Measurements from ENCODE around the gene DHRSX.
"Not testable (repeated sequence)": the region's sequence is repeated elsewhere in the genome, so short reads cannot be mapped to it uniquely, and the experiment has no call there.

DHRSX gene

GRCh38 chrX:2388669-2389068 is 112.1 kb downstream of the DHRSX start:
- DNase-seq = no peak

DNA sequence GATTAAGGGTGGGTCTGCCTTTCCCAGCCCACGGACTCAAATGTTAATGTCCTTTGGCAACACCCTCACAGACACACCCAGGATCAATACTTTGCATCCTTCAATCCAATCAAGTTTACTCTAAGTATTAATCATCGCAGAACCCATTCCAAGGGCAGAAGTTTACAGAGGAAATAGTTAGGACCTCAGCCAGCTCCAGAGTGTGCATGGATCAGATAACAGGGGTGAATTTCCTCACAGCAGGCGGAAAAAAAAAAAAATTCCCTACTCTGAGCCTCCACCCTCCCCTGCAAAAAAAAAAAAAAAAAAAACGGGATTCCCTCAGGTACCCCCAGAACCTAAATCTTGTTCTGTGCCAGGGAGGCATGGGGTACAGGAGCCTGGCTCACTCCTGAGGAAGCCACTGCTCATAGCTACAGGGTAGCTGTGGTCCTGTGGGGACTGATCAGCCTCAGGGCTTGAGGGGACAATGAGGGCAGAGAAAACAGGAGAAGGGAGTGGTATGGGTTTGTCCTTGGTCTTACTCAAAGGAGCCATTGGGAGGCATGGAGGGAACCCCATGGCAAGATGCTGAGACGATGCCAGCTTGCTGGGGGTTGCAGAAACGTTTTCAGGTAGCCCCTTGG is 113.0 kb downstream of the DHRSX start:
- DNase-seq = no peak

DNA sequence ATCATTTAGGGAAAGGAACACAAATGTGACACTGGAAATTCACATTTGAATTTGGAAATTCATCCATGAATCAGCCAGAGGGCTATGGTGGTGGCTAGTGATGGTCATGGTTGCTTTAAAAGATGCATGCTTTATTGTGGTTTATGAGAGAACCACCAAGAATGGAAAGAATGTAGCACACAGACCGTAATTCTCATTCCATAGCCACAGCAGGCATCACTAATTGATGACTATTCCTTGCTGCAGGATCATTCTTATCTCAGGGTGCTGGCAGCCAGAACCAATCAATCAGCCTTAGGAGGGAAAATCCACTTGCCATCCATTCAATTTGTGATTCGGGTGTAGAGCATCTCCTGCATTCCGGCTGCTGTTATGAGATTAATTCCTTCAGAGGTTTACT is 115.6 kb downstream of the DHRSX start:
- DNase-seq = no peak

DNA sequence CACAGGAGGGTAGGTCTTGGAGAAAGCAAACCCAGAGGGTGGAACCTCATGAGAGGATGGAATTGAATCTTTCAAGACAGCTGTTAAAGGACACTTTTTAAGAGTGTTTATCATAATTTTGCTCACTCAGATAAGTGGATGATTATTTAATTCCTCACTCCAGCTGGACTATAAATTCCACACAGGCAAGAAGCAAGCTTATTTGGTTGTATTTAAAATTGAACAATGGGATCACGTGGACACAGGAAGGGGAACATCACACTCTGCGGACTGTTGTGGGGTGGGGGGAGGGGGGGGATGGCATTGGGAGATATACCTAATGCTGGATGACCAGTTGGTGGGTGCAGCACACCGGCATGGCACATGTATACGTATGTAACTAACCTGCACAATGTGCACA is 116.3 kb downstream of the DHRSX start:
- DNase-seq = no peak

DNA sequence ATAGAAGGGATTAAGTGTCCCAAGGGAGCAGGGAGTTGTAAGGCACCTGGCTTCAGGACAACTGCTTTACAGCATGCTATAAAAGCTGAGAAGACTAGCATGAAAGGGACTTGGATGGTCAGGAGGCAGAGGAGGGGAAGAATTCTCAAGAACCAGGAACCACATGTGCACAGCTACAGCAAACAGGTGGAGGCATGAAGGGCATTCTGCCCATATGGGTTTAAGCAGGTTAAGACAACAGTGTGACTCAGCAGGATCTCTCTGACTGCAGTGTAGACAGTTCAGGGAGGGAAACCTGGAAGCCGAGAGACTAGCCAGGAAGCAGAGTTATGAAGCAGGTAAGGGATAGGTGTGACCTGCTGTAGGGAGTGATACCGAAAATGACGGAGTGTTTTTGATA is 117.0 kb downstream of the DHRSX start:
- no peak for DNase-seq

GRCh38 chrX:2383144-2383543 is 117.6 kb downstream of the DHRSX start:
- no peak for DNase-seq

DNA sequence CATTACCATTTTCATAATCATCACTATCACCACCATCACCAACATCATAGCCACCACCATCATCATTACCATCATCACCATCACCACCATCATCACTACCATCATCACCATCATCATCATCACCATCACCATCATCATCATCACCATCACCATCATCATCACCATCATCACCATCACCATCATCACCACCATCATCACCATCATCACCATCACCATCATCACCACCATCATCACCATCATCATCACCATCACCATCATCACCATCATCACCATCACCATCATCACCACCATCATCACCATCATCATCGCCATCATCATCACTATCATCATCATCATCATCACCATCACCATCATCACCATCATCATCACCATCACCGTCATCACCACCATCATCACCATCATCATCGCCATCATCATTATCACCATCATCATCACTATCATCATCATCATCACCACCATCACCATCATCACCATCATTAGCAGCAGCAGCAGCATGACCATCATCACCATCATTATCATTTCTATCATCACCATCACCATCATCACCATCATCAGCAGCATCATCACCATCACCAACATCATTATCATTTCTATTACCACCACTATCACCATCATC is 118.2 kb downstream of the DHRSX start:
- not testable (repeated sequence) for DNase-seq

DNA sequence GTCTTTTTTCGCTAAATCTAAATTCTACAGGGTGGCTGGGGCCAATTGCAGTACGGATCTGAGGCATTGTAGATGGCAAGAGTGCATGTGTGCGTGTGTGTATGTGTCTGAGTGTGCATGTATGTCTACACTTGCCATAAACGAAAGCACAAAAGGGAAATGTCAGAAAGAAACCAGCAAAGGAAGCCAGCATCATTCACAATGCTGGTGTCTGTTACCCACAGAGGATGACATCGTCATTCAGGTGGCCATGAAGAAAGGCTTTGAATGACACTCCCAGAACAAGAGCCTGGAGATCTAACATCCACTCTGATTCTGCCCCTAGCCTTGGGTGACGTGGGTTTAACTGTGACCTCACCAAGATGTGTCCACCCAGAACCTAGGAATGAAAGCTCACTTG is 124.6 kb downstream of the DHRSX start:
- DNase-seq = no peak

- DNase-seq = no peak
Observed at GRCh38 chrX:2374086-2374485, 126.7 kb downstream of the DHRSX start.

DNA sequence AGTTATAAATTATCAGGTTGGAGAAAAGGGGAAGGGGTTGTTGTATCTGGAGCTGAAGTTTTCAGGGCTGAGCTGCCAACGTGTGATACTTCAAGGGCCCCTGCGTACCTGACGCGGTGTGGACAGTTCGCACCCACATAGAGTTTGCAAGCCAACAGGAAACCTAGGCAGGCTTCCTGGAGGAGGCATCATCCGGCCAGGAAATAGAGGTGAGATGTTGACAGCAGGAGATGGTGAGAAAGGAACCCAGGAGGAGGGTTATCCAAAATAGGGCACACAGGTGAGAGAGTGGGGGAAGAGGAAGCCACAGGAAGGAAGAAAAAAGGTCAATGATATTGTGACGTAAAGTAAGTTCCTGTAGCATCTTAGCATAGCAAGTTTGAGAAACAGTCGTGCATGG is 127.2 kb downstream of the DHRSX start:
- DNase-seq = no peak

- no peak for DNase-seq
Observed at GRCh38 chrX:2371026-2371711, 129.6 kb downstream of the DHRSX start.

DNA sequence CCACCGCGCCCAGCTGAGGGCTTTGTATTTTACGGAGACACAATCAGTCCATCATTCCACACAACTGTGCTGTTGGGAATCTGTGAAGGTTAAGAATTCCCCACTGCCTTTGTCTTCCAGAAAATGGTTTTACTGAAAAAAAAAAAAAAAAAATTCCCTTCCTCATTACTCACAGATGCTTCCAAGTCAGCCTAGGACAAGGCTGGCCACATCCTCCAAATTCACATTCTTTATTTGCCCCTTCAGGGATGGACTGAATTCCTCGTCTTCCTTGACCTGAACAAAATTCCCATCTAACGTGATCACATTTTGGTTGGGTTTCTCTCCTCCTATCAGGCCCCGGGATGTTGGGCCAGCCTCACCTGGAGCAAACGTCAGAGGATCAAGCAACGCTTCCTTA is 130.3 kb downstream of the DHRSX start:
- DNase-seq = no peak

DNA sequence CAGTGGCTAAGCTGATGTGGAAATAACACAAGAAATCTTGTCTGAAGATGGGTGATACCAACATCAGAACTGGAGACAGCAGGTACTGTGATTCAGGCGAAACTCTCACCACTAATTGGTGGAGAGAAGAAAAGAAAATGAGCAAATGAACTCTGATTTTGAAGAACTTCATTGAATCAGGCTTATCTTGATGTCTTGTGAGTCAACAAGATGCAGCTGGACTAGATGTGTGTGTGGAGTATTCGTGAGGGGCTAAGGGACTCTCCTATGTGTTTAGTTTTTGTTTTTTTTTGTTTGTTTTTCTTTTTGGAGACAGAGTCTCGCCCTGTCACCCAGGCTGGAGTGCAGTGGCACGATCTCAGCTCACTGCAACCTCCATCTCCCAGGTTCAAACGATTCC is 131.6 kb downstream of the DHRSX start:
- no peak for DNase-seq

DNA sequence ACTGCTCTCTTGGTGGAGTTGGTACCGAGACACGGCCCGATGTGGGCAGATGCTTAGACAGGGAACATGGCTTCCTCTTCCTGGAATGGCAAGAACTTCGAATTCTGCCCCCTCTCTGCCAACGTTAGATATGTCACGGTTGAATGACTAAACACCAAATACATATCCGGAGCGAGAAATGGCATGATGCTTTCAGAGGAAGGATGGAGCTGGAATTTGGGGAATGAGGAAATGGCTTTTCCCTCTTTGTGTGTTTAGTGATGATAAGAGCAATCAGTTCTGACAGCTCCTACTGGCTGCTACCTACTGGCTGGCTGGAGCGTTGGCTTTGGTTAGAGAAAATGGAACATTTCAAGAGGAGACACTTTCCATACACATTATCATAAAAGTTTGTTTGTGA is 140.0 kb downstream of the DHRSX start:
- DNase-seq = no peak

GRCh38 chrX:2359522-2359921 is 141.3 kb downstream of the DHRSX start:
- not testable (repeated sequence) for DNase-seq

- DNase-seq = no peak
Observed at GRCh38 chrX:2351999-2352995, 148.5 kb downstream of the DHRSX start.

DNA sequence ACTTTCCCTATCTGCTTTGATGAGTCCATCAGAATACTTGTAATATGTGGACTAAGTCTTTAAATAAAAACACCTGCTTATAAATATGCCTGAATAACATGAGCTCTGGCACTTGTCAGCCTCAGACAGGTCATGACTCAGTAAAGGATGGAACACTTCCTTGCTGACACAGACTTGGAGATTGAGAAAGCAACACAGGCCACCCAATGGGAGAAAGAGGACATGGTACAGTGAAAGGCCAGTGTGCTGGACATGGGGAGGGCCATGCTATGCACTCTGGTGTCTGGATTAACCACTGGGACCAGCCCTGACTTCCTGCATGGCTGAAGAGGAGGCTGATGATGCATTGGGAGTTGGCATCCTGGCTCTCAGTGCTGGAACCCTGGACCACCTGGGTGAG is 149.5 kb downstream of the DHRSX start:
- no peak for DNase-seq

DNA sequence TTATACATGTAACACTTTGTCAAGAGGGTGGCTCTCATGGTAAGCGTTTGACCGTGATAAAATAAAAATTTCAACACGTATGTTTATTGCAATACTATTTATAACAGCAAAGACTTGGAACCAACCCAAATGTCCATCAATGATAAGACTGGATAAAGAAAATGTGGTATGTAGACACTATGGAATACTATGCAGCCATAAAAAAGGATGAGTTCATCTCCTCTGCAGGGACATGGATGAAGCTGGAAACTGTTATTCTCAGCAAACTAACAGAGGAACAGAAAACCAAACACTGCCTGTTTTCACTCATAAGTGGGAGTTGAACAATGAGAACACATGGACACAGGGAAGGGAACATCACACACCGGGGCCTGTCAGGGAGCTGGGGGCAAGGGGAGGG is 150.1 kb downstream of the DHRSX start:
- DNase-seq = not testable (repeated sequence)

GRCh38 chrX:2350036-2350435 is 150.7 kb downstream of the DHRSX start:
- not testable (repeated sequence) for DNase-seq

DNA sequence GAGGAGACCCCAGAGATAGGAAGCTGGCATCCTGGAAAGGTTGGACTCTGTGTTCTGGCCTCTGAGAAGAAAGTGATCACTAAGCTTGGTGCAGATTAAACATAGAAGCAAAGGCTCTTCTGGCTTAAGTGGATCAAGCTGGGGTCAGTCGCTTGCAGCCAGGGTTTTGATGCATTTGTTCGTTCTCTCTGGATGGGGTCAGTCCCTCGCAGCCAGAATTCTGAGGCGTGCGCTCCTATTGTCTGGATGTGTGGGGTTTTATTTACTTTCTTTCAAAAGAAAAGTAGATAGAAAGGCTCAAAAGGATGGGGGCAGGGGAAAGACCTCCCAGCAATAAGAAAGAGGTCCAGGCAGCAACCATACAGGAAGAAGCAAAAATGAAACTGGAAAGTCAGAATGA is 152.6 kb downstream of the DHRSX start:
- no peak for DNase-seq

GRCh38 chrX:2346158-2346557 is 154.6 kb downstream of the DHRSX start:
- no peak for DNase-seq

GRCh38 chrX:2345562-2345961 is 155.2 kb downstream of the DHRSX start:
- DNase-seq = no peak

DNA sequence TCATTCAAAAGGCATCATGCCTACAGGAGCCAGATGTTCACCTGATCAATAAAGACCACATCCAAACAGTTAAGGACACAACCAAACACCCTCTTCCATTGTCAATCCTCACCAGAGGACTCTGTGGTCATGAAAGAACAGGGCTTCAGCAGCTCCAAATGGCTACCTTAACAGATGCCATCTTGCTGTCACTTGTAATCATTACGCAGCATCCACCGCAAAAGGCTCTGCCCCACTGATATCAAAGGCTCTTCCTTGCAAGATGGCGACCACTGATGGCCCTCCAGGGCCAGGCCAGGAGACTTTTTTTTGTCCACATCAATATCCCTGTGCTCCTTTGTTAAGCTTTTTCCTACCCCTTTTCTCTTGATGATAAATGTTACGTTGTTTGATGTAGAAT is 157.4 kb downstream of the DHRSX start:
- DNase-seq = no peak
